Gastrocnemius medialis (tissue), 4 donors: ENCODE measurements around the gene GMPR. TPM values are rescaled to one million over a fixed set of nuclear protein-coding genes. Genes with fewer than 3 reads are reported as not detected.

Experiments used
- ATAC-seq, 2 donors: fragments of 150-250 bp; one replicate each; pipeline ENCODE4 v1.9.1; 2016
- DNase-seq, 2 donors: peaks; one replicate each; pipeline ENCODE4 v3.0.0-alpha.2; 2019
- H3K27ac ChIP-seq, 4 donors: fragments of 200-600 bp; sonication (generic); 1 replicate in 1 of 4; 2 replicates in 3 of 4; pipeline ENCODE4 v1.5.1; 2016 to 2018; ENCODE audit warnings: mild to moderate bottlenecking in 2 of 4, moderate library complexity in 1 of 4
- H3K27me3 ChIP-seq, 3 donors: fragments of 200-600 bp; sonication (generic) in 2 of 3; 1 replicate in 1 of 3; 2 replicates in 2 of 3; pipeline versions ENCODE4 v1.5.1 to v1.6.0; 2016 to 2019; ENCODE audit warnings: mild to moderate bottlenecking in 1 of 3, moderate library complexity in 1 of 3
- H3K36me3 ChIP-seq, 2 donors: fragments of 200-600 bp; sonication (generic) in 1 of 2; one replicate each; pipeline ENCODE4 v1.5.1; 2017 to 2018
- H3K4me1 ChIP-seq, 2 donors: fragments of 200-600 bp; sonication (generic) in 1 of 2; one replicate each; pipeline ENCODE4 v1.5.1; 2016 to 2017; ENCODE audit warnings: mild to moderate bottlenecking in 2 of 2
- H3K4me3 ChIP-seq, 4 donors: fragments of 200-600 bp; sonication (generic) in 3 of 4; 1 replicate in 1 of 4; 2 replicates in 3 of 4; pipeline ENCODE4 v1.5.1; 2016 to 2019; ENCODE audit warnings: mild to moderate bottlenecking in 2 of 4
- H3K9me3 ChIP-seq, 3 donors: fragments of 200-600 bp; sonication (generic) in 2 of 3; 1 replicate in 1 of 3; 2 replicates in 2 of 3; pipeline ENCODE4 v1.5.1; 2016 to 2019
- POLR2A ChIP-seq, 2 donors: fragments of 450-650 bp; IDR thresholded peaks; one replicate each; pipeline ENCODE4 v1.6.1; 2017; ENCODE audit warnings: antibody characterized with exemption in 2 of 2, mild to moderate bottlenecking in 2 of 2, moderate library complexity in 2 of 2
- in situ Hi-C, 4 donors: fragments of 200-750 bp; cut with MboI; loops; one replicate each; pipeline versions ENCODE4 v1.15.0 to v1.8.0; 2017; ENCODE audit warnings: low sequenced_read_pairs in 4 of 4
- intact Hi-C: fragments of 100-400 bp; cut with DNase I; formaldehyde crosslinking; loops from one replicate; pipeline ENCODE4 v1.15.1; 2023; ENCODE audit warnings: low total_unique reads
- total RNA-seq, 4 donors: library from RNA; depleted of rRNA; stranded (reverse); fragments of >200 nt; gene quantifications; one replicate each; pipeline versions ENCODE4 v1.1.0 to v1.2.3, GENCODE V29; 2016
- TF ChIP-seq, protein P1 (sequence below), 5 experiments: fragments of 450-650 bp in 3 of 5; fragments of 200-600 bp in 2 of 5; sonication (generic) in 2 of 5; IDR thresholded peaks in 4 of 5; conservative IDR thresholded peaks in 1 of 5; 1 replicate in 4 of 5; 2 replicates in 1 of 5; pipeline ENCODE4 v1.5.1; 2016 to 2019; ENCODE audit warnings: antibody characterized with exemption in 5 of 5, mild to moderate bottlenecking in 3 of 5, moderate library complexity in 3 of 5

Gene GMPR
- total RNA-seq, 4 donors from 2014 or later, result 109 to 266 (median 239) TPM

DNA sequence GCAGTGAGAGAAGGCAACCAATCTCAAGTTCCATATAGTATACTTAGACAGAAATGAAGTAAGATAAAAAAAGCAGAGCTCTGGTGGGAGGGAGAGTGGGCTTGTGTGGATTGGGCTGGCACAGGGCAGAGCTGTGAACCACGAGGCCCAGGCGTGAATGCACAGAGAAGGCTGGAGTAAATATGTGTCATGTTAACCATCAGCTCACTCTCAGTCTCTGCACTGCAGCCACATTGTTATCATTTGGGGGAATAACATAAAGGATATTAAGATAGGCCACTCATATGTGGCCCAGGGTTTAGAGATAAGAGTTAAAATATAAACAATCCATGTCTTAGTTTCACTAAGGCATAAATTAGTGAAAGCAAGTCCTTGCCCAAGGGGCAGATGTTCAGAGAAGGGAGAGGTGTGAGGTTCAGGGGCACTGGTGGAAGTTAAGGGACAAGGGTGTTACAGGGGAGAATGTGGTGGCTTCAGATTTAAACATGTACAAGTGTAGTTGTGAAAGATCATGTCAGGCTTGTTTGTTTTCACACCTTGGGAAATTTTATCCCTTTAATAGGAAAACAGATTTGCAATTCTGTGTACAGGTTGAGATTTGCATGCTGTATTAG, 14.4 kb downstream of the GMPR start:
- H3K9me3 ChIP-seq, result no peaks in the 10 kb centered on the region
- in situ Hi-C loops, result no loop called here
- H3K36me3 ChIP-seq, result peaks cover 0 to 66% of the 10 kb centered on the region in 2 donors
- DNase-seq (no peak), ATAC-seq (no peak)
- peak overlapping the region; percentile 28 to 81 (median 56) for H3K27ac ChIP-seq
- intact Hi-C loops, result no loop called here
- no peaks in the 10 kb centered on the region for H3K27me3 ChIP-seq
- peaks cover 26 to 29% of the 10 kb centered on the region in 2 donors for H3K4me1 ChIP-seq
- H3K4me3 ChIP-seq, result no peak overlapping the region
- no peak for TF ChIP-seq POLR2A (IDR thresholded peaks at IDR 0.05)
- TF ChIP-seq, protein P1, sequence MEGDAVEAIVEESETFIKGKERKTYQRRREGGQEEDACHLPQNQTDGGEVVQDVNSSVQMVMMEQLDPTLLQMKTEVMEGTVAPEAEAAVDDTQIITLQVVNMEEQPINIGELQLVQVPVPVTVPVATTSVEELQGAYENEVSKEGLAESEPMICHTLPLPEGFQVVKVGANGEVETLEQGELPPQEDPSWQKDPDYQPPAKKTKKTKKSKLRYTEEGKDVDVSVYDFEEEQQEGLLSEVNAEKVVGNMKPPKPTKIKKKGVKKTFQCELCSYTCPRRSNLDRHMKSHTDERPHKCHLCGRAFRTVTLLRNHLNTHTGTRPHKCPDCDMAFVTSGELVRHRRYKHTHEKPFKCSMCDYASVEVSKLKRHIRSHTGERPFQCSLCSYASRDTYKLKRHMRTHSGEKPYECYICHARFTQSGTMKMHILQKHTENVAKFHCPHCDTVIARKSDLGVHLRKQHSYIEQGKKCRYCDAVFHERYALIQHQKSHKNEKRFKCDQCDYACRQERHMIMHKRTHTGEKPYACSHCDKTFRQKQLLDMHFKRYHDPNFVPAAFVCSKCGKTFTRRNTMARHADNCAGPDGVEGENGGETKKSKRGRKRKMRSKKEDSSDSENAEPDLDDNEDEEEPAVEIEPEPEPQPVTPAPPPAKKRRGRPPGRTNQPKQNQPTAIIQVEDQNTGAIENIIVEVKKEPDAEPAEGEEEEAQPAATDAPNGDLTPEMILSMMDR (IDR thresholded peaks at IDR 0.05 in 4 of 5, conservative IDR thresholded peaks at IDR 0.05 in 1 of 5), result no peak

DNA sequence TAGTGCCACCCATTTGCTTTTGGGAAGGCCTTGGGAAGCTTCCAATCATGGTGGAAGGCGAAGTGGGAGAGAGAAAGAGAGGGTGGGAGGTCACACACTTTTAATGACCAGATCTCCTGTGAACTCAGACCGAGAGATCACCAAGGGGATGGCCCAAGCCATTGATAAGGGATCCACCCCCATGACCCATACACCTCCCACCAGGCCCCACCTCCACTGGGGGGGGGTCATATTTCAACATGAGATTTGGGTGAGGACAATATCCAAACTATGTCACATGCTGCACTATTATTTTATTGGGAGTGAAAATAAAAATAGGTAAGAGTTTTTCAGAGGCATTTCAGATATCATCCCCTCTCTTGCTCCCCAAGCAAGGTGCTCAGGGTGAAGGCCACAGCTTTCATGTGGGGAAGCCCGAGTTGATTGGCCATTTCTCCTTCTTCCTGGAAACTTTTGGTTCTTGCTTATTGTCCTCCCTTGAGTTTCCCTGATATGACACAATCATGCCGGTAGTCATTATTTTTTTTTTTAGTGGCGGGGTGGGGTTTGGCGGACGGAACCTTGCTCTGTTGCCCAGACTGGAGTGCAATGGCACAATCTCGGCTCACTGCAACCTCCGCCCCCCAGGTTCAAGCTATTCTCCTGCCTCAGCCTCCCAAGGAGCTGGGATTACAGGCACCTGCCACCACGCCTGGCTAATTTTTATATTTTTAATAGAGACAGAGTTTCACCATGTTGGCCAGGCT, 15.2 kb downstream of the GMPR start:
- Histone ChIP-seq H3K36me3 (peaks cover 0 to 58% of the 10 kb centered on the region in 2 donors), H3K27me3 (no peaks in the 10 kb centered on the region), H3K4me1 (peaks cover 33% of the 10 kb centered on the region in 2 donors), H3K27ac (peak overlapping the region; percentile 32 to 81 (median 76)), H3K4me3 (no peak overlapping the region), H3K9me3 (no peaks in the 10 kb centered on the region)
- ATAC-seq (no peak), DNase-seq (peak in 1 of 2 donors; percentile 45)
- TF ChIP-seq, protein P1 (IDR thresholded peaks at IDR 0.05 in 4 of 5, conservative IDR thresholded peaks at IDR 0.05 in 1 of 5), result no peak
- TF ChIP-seq POLR2A (IDR thresholded peaks at IDR 0.05), result no peak
- in situ Hi-C loops (no loop called here), intact Hi-C loops (no loop called here)

DNA sequence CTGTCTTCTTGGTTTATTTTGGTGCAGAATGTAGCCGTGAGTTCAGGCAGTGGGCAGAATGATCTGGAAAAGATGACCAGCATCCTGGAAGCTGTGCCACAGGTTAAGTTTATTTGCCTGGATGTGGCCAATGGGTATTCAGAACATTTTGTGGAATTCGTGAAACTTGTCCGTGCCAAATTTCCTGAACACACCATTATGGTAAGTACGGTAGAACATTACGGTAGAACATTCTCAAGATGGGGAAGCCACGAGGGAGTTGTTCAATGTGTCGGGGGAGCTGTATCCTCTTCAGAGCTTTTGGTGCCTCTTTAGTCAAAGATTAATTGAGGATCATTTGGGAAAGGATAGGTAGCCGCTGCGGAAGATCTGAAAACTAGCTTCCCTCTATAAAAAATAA, 16.1 kb downstream of the GMPR start:
- Histone ChIP-seq H3K4me1 (peaks cover 33 to 42% of the 10 kb centered on the region in 2 donors), H3K36me3 (peaks cover 0 to 51% of the 10 kb centered on the region in 2 donors), H3K27ac (peak overlapping the region; percentile 32 to 81 (median 76)), H3K27me3 (no peaks in the 10 kb centered on the region), H3K9me3 (no peaks in the 10 kb centered on the region), H3K4me3 (no peak overlapping the region)
- in situ Hi-C loops, result no loop called here
- TF ChIP-seq POLR2A (IDR thresholded peaks at IDR 0.05), result no peak
- TF ChIP-seq, protein P1 (IDR thresholded peaks at IDR 0.05 in 4 of 5, conservative IDR thresholded peaks at IDR 0.05 in 1 of 5), result no peak
- DNase-seq (no peak), ATAC-seq (no peak)
- intact Hi-C loops, result no loop called here

DNA sequence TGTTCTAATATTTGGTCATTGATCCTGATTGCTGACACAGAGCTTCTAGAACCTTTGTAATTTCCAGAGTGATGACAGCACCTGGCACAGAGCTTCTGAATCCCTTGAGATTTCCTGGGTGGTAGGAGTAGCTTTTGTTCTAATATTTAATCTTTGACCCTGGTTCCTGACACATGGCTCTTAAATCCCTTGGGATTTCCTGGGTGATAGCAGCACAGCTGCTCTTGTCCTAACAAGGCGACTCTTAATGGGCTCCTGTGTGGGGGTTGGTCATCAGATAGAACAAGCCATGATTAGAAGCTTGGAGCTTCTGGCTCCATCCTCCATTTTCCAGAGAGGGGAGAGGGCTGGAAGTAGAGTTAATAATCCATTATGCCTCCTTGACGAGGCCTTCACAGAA, 18.4 kb downstream of the GMPR start:
- H3K4me3 ChIP-seq, result no peak overlapping the region
- no peak for DNase-seq
- intact Hi-C loops, result no loop called here
- TF ChIP-seq, protein P1 (IDR thresholded peaks at IDR 0.05 in 4 of 5, conservative IDR thresholded peaks at IDR 0.05 in 1 of 5), result no peak
- TF ChIP-seq POLR2A (IDR thresholded peaks at IDR 0.05), result no peak
- no peak for ATAC-seq
- in situ Hi-C loops, result no loop called here
- no peaks in the 10 kb centered on the region for H3K27me3 ChIP-seq
- peaks cover 0 to 29% of the 10 kb centered on the region in 2 donors for H3K36me3 ChIP-seq
- H3K4me1 ChIP-seq, result peaks cover 33 to 54% of the 10 kb centered on the region in 2 donors
- H3K27ac ChIP-seq, result peak overlapping the region; percentile 70 to 81 (median 76)
- H3K9me3 ChIP-seq, result no peaks in the 10 kb centered on the region
